HPDE6-E6E7 (cell line): Measurements from ENCODE around the gene ALCAM.
A peak's percentile ranks its signal among the peaks of the same experiment; 100 is the strongest.

Experiments used
- DNase-seq: peaks from one replicate; pipeline ENCODE4 v3.0.0; 2011; ENCODE audit warnings: missing footprints; ENCODE audit errors: extremely low spot score

ALCAM gene

DNA sequence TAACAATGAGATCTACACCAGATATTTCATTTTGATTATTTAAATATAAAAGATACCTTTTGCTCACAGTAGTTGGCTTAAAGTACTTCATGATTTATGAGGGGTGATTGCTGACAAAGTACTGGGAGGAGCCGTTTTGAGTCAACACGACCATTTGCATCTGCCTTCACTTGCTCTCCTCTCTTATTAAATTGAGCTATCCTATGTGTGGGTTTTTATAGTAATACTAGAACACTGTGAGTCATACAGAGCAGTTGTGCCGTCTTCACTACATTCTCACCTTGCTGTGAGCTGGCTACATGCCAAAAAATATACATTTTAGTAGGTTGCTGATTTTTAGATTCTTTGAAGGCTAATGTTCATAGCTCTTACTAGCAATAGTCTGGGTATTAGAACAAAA, 161.2 kb downstream of the ALCAM start:
- peak; percentile 68 for DNase-seq

DNA sequence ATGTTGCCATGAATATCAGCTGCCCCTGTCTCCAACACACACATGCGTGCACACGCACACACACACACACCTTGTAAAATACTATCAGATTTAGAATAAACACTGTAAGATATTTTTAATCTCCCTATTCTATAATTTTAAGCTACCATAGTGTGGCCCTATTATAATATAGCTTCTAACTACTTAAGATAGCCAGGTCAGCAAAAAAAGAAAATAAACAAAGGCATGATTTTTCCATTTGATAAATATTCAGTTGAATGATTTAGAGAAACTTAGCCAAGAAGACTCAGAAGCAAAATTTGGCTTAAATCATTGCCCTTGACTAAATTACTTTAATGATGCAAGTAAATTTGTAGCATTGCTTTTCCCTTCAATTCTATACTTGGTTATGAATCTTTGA, 162.2 kb downstream of the ALCAM start:
- DNase-seq, result no peak

DNA sequence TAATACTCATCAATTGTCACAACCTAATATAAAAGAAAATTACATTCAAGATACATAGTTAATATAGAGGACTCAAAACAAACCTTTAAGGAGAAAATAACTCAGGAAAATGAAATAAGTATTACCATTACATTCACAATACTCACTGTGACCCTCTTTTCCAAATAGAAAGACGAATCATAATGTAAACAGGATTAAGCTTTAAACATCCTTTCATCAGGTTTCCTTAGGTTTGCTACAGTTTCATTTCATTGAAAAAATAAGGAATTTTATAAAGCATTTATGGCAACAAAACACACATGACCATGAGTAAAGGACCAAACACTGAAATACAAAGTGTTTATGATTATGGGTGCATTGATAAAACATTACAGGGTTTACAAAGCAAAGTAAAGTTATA, 162.7 kb downstream of the ALCAM start:
- no peak for DNase-seq

DNA sequence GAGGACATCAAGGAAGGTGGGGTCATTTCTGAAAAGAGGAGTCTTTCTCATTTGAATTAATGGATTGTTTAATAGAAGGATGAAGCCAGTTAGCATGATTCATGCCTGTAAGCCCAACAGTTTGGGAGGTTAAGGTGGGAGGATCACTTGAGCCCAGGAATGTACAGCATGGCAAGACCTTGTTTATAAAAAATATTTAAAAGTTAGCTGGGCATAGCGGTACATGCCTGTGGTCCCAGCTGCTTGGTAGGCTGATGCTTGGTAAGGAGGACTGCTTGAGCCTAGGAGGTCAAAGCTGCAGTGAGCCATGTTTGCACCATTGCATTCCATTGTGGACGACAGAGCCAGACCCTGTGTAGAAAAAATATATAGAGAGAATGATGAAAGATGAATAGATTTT, 165.5 kb downstream of the ALCAM start:
- no peak for DNase-seq

DNA sequence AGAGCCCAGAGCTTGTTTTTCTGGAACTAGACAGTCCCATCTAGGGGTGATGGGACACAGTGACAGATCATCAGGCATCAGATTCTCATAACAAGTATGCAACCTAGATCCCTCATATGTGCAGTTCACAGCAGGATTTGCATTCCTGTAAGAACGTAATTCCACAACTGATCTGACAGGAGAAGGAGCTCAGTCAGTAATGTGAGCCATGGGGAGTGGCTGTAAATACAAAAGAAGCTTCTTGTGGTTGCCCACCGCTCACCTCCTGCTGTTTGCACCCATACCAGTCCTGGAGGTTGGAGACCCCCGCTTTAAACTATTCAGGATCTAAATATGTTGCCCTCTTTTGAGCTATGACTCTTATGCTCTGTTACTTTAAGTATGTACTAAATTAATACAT, 167.3 kb downstream of the ALCAM start:
- no peak for DNase-seq

DNA sequence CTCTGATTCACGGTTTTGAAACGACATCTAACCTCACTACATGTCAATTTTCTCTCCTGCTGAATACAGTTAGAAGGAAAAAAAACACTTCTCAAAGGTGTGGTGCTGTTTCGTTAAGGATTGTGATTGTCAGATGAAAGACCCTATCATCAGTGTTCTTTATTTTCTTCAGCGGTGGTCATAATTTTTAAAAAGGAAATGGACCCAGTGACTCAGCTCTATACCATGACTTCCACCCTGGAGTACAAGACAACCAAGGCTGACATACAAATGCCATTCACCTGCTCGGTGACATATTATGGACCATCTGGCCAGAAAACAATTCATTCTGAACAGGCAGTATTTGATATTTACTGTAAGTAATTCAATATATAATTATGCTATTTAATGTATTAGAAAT, 167.8 kb downstream of the ALCAM start:
- DNase-seq, result no peak

DNA sequence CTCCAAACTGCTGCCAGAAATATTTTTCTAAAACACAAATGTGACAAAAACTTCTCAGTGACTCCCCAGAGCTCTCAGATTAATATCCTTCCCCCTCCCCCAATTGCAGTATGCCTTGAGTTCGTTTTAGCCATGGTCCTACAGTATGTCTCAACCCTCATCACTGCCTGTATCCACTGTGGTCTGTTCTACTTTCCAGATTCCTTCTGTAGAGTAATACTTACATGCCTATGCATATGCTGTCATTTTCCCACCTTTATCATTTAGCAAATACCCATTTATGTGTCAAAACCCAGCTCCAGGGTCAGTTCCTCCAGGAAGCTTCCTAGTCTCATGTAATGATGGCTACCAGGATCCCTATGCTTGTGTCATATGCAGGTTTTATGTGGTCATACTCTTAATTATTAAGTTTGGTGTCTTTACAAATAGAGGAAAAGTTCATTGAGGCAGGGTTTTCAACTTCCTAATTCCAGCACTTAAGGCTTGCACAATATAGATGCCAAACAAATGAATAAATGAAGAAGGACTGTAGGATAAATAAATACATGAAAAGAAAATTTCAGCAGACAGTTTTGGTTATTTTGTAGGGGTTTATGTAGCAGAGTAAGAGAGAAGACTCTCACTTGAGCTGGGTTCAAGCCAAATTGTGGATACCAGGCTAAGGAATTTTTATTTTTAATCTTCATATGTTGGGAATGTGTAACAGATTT, 170.8 kb downstream of the ALCAM start:
- DNase-seq, result no peak

DNA sequence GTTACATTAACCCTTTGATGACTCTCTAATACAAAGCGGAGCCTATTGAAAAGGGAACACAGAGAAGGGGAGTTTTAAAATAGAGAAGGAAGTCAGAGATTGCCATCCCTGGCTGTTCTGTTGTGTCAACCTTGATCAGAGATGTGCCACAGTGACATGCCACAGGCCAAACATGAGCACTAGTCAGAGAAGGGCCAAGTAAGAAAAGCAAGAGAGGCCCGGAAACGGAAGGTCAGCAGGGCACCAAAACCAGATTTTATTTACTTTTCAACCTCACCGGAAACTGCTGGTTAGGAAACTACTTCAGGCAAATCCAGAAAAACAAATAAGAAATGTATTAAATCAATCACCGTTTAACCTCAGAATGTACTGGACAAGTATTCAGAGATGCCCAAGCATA, 171.8 kb downstream of the ALCAM start:
- DNase-seq, result no peak

DNA sequence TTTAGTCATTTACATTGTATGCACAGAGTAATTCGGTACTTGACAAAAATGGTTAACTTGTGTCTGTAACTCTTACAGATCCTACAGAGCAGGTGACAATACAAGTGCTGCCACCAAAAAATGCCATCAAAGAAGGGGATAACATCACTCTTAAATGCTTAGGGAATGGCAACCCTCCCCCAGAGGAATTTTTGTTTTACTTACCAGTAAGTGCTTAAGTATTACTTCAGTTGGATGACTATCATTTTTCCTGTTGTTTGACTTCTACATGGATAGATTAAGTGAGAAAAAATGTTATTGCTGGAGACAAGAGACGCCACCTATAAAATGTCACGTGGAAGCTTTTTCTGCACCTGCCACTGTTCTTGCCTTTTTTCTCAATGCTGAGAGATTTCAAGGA, 173.2 kb downstream of the ALCAM start:
- DNase-seq, result no peak

DNA sequence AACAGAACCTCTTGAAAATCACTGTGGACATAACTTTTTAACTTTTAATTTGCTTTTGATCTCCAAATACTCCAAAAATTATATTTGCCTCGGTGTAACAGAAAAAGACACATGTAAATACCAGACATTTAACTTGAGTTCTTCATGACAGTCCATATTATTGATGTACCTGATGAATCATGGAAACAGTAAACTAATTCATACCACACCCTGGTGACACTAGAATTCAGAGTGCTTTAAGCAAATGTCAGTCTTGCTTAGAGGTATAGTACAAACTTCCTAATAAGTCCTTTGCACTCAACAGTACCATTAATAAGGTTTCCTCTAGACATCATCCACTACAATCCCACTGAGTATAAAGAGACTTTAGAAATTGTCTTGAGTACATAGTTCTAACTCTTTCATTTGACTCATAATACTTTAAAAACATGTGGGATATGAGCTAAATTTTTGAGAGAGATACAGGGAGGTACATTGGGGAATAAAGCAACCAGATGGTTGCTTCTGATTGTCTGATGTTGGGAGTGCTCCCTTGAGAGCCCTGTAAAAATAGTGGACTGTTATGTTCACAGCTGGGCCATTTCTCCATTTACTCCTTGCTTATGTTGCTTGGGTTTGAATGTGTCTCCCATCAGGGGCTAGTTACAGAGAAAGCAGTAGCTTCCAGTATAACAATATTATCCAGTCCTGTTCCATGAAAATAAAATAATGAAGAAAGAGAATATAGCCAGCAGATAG, 175.7 kb downstream of the ALCAM start:
- no peak for DNase-seq

DNA sequence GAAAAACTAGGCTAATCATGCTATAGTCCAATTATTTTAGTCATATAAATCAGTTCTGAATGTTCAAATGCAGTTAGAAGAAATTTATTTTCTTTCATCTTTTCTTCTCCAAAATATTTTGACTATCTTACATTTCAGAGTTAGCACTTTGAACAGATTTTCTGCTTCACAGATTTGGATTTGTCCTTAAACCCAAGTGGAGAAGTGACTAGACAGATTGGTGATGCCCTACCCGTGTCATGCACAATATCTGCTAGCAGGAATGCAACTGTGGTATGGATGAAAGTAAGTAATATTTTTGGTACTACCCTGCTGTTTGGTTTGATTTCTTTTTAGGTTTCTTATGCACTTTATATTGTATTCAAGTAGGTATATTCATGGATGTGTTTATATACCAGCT, 178.3 kb downstream of the ALCAM start:
- no peak for DNase-seq

DNA sequence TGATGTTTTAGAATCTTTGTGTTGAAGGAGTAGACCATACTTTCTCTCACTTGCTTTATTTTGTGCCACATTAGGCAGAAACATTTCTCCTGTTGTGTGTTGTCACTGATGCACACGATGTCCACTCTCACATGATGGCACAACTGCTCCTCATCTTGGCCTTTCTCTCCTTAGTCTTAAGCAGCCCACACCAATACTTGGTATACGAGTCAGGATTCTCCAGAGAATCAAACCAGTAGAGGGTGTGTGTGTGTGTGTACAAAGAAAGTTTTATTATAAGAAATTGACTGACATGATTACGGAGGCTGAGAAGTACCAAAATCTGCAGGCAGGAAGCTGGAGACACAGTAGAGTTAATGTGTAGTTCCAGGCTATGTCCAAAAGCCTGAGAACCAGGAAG, 187.1 kb downstream of the ALCAM start:
- DNase-seq, result no peak

DNA sequence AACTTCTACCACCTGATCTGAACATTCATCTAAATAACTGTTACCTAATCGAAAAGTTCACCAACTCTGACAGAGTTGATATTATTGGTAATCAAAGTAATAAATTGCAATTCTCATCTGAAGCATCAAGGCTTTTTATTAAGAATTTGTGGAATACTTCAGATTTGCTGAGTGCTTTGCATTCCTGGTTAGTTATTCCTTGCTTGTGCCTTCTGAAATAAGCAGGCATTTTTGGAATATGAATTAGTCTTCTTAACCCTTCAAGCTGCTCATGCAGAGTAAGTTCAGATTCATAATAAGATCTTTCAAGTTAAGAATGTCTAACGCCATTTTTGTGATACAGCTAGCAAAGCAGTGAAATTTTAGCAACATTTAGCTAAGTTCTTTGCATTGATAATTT, 188.5 kb downstream of the ALCAM start:
- no peak for DNase-seq

DNA sequence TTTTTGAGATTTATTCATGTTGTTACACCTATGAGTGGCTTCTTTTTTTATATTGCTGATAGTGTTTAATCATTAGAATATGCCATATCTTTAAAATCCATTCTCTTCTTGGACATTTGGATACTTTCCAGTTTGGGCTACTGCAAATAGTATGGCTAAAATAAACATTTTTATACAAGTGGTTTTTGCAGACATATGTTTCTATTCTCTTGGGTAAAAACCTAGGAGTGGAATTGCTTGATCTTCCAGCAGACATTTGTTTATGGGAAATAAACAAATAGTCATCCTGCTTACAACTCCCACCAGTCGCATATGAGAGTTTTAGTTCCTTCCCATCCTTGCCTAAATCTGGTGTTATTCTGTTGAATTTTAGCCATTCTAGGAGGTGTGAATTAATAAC, 193.1 kb downstream of the ALCAM start:
- DNase-seq, result no peak

DNA sequence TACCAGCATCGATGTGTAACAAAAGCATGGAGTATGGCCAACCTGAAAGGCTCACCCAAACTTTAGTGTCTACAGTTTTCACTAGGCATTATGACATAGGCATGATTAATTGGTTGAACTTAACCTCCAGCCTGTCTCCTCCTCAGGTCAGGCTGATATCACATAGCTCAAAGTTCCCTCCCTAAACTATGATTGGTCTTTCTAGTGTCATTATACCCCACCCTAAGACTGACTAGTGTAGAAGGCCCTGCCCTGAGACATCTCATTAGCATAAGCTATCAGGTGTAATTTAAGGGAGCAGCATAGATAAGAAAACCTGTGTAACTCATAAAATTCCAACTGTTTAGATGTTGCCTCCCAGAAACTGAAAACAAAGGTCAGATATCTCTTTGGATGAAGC, 195.2 kb downstream of the ALCAM start:
- no peak for DNase-seq

DNA sequence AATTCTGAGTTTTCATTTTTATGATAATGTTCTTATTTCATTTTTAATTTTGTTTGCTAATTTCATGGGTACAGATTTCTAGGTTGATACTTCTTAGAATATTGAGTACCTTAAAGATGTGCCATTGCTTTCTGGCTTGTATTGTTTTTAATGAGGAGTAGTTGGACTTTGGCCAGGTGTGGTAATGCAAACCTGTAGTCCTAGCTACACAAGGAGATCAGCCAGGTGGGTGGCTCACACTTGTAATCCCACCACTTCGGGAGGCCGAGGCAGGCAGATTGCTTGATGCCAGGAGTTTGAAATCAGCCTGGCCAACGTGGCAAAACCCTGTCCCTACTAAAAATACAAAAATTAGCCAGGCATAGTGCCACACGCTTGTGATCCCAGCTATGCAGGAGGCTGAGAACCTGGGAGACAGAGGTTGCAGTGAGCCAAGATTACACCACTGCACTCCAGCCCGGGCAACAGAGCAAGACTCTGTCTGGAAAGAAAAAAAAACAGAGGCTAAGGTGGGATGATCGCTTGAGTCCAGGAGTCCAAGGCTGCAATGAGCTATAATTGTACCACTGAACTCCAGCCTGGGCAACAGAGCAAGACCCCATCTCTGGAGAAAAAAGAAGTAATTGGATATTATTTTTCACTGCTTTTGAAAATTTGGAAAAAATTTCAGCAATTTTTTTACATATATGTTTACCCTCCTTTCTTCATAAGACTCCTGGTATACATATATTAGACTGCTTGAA, 198.0 kb downstream of the ALCAM start:
- DNase-seq, result no peak

DNA sequence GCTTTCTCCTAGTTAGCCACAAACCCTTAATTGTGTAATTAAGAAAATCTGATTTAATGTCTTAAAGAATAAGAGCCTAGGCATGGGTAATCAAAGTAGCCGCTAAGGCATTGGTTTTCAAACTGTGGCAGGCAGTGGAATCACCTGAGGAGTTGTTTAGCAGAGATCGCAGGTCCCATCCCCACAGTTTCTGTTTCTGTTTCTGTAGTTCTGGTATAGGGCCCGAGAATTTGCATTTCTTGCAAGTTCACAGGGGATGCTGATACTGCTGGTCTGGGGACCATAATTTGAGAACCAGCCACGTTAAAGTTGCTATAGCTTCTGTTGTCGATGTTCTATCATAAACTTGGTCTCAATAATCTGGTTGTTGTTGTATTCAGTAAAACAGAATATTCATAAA, 204.3 kb downstream of the ALCAM start:
- DNase-seq, result no peak

DNA sequence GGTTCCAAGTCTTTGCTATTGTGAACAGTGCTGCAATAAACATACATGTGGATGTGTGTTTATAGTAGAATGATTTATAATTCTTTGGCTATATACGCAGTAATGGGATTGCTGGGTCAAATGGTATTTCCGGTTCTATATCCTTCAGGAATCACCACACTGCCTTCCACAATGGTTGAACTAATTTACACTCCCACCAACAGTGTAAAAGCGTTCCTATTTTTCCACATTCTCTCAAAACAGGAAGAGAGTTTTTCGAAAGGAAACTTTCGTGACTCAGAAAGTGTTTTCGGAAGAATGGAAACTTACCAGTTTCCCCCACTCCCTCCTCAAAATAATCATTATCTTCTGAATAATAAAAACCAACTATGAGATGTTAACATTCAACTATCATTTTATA, 205.8 kb downstream of the ALCAM start:
- no peak for DNase-seq

DNA sequence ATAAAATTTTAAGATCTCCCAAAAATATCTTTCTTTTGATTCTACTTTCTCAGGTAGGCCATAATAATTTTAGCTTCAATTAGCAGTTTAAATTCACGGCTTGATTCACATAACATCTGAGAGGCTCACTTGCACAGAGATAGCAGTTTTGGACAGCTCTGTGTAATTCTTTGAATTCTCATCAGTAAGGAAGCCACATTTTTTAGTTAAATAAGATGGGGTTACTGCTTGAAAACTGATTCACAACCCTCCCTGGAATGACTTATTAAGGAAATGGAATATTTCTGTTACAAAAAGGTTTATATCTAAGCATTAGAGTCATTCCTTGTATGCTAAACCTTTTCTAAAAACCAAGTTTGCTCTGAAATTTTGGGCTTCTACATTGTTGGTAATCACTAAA, 212.7 kb downstream of the ALCAM start:
- DNase-seq, result no peak

DNA sequence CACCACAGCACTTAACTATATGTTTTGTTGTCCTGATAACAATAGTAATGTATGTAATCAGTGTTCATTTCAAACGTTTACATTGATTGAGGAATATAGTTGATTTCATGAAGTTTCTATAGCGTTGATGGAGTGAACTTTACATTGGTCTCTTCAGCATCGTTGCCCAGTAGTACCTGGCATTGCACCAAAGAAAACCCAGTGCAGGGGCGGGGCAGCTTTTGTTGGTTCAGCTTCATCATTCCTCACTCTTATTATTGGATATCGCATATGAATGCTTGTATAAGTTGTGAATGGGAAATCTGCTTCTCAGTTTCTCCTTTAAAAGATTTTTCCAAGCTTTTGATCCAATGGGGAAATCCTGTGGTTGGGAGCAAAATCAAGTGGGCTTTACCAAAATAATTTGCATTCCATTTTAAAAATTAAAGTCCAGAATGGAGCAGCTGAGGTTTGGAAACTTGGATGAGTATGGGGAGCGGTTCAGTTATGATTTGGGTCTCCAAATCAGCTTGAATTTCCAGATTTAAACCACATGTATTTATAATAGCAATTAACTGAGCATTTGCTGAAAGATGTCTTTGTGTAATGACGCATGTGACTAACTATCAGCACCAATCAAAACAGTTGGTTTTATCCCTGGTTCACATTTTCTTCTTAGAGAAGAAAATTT, 213.7 kb downstream of the ALCAM start:
- DNase-seq, result no peak

DNA sequence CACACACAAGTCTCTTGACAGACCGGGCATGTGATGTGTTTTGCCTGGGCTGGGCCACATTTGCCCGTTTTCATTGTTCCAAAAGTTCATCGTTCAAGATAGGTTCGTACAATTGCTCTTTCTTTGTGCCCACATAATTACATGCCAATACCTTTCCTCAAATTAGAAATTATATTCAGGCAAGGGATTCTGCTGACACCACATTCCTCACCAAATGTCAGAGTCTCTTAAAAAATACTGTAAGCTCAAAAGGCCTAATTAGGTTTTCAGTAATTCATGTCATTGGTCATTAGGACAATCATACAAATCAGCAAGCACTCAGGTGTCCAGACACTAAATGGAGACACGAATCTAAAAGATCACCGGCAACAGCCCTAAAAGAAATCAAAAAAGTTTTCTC, 215.3 kb downstream of the ALCAM start:
- no peak for DNase-seq

DNA sequence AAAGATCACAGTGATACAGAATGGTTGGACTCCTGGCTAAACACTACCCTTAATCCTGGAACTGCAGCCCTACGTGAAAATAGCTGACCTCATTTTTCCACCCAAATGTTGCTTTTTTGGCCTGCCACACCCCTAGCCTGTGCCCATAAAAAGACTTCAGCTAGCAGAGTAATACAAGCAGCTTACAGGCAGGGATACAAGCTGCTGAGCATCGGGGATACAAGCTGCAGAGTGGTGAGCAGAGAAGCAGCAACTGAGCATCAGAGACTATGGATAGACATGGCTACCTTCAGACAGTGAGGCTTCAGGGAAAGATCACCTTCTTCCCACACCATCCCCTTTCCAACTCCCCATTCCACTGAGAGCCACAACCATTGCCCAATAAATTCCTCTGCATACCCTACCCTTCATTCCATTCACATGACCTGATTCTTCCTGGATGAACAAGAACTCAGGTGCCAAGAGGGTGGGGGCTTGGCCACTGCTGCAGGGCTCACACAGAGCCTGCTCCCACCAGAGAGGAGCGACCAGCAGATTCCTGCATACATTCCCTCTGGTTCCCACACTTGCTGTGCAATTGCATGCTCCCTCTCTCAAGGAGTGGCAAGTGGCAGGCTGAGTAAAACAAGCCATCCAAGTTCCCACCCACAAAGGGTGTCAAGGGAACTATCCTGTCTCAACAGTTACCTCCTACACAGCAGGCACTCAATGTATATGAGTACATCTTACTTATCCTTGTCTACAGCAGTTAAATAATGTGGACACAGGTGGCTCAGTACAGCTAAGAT, 217.5 kb downstream of the ALCAM start:
- no peak for DNase-seq
